HepG2 (cell line): ENCODE results near the gene NF2. TPM values are rescaled to one million over a fixed set of nuclear protein-coding genes. Genes with fewer than 3 reads are reported as not detected.

Experiments
- EED ChIP-seq: sonication (generic); formaldehyde crosslinking; IDR thresholded peaks from 2 replicates; pipeline ENCODE4 v1.5.0; 2020; ENCODE audit warnings: mild to moderate bottlenecking, missing genetic modification reagents
- FOXA3 ChIP-seq: IDR thresholded peaks from 2 replicates; pipeline ENCODE4 v1.6.1; 2016; ENCODE audit warnings: missing genetic modification reagents, missing compliant biosample characterization
- IRF2 ChIP-seq: IDR thresholded peaks from 2 replicates; pipeline ENCODE4 v1.6.1; 2018; ENCODE audit warnings: missing genetic modification reagents, missing compliant biosample characterization
- MAFF ChIP-seq: IDR thresholded peaks from 2 replicates; pipeline ENCODE4 v1.6.1; 2011; ENCODE audit warnings: low read depth, low read length, improper control_type of control experiment
- MLXIP ChIP-seq: sonication (generic); formaldehyde crosslinking; IDR thresholded peaks from 2 replicates; pipeline ENCODE4 v1.9.0; 2021; ENCODE audit warnings: missing genetic modification reagents, borderline replicate concordance
- NFAT5 ChIP-seq: sonication (generic); formaldehyde crosslinking; IDR thresholded peaks from 2 replicates; pipeline ENCODE4 v1.4.0; 2020; ENCODE audit warnings: missing genetic modification reagents
- NFRKB ChIP-seq: fragments of 450-650 bp; IDR thresholded peaks from 2 replicates; pipeline ENCODE4 v1.6.1; 2017
- RARA ChIP-seq: IDR thresholded peaks from 2 replicates; pipeline ENCODE4 v1.6.1; 2016; ENCODE audit warnings: missing genetic modification reagents, missing compliant biosample characterization
- RORA ChIP-seq: sonication (generic); formaldehyde crosslinking; IDR thresholded peaks from 2 replicates; pipeline ENCODE4 v1.5.0; 2020; ENCODE audit warnings: mild to moderate bottlenecking, missing genetic modification reagents, moderate library complexity
- SRY ChIP-seq: sonication (generic); formaldehyde crosslinking; IDR thresholded peaks from 2 replicates; pipeline ENCODE4 v1.8.0; 2022; ENCODE audit warnings: mild to moderate bottlenecking, missing genetic modification reagents
- TBX2 ChIP-seq: sonication (generic); formaldehyde crosslinking; IDR thresholded peaks from 2 replicates; pipeline ENCODE4 v1.5.0; 2020; ENCODE audit warnings: missing genetic modification reagents, mild to moderate bottlenecking, borderline replicate concordance
- TFE3 ChIP-seq: IDR thresholded peaks from 2 replicates; pipeline ENCODE4 v1.6.1; 2016
- ZBTB4 ChIP-seq: sonication (generic); formaldehyde crosslinking; IDR thresholded peaks from 2 replicates; pipeline ENCODE4 v1.4.0; 2020; ENCODE audit warnings: missing genetic modification reagents, mild to moderate bottlenecking, borderline replicate concordance
- polyA plus RNA-seq, 8 experiments: library from polyadenylated mRNA; depleted of rRNA in 3 of 8; stranded (reverse) in 7 of 8; unstranded in 1 of 8; fragments of >200 nt; fragmentation: Illumina TruSeq in 4 of 8; extraction: Trizol in 4 of 8; gene quantifications; 2 replicates each; pipeline versions ENCODE4 v1.2.1 to v1.2.3, GENCODE V29; 2011 to 2016; ENCODE audit warnings: low read depth in 4 of 8, missing spikeins in 1 of 8, mixed read lengths in 1 of 8; ENCODE audit not compliant: insufficient read depth in 1 of 8
- total RNA-seq, 5 experiments: library from RNA; depleted of rRNA; stranded (reverse); fragments of >200 nt; fragmentation: Illumina TruSeq; extraction: Trizol; gene quantifications; 2 replicates each; pipeline ENCODE4 v1.2.3, GENCODE V29; 2016; ENCODE audit warnings: low read depth in 1 of 5
- TF ChIP-seq, protein P1 (sequence below): sonication (generic); formaldehyde crosslinking; IDR thresholded peaks from 2 replicates; pipeline ENCODE4 v1.4.0; 2020; ENCODE audit warnings: missing genetic modification reagents, mild to moderate bottlenecking, borderline replicate concordance

NF2 gene
- total and polyA plus RNA-seq, 2 of the 13 experiments (the other 11 are each of a cell fraction or from before 2014, with no cell fraction given): 9.3 to 33.3 TPM

- TF ChIP-seq NFAT5 (CRISPR knock-in tag) (no peak), SRY (no peak), RORA (CRISPR knock-in tag) (no peak), TFE3 (CRISPR knock-in tag) (peak; percentile 53; the same call in 1 of the 2 replicates), ZBTB4 (CRISPR knock-in tag) (no peak), TBX2 (CRISPR knock-in tag) (no peak), IRF2 (no peak), MAFF (0 out of 2 replicates have a peak, but pooled peaks have one; percentile 27), MLXIP (CRISPR knock-in tag) (no peak), RARA (CRISPR knock-in tag) (0 out of 2 replicates have a peak, but pooled peaks have one; percentile 8), EED (CRISPR knock-in tag) (no peak), NFRKB (no peak), FOXA3 (CRISPR knock-in tag) (0 out of 2 replicates have a peak, but pooled peaks have one; percentile 9)
- TF ChIP-seq, protein P1, sequence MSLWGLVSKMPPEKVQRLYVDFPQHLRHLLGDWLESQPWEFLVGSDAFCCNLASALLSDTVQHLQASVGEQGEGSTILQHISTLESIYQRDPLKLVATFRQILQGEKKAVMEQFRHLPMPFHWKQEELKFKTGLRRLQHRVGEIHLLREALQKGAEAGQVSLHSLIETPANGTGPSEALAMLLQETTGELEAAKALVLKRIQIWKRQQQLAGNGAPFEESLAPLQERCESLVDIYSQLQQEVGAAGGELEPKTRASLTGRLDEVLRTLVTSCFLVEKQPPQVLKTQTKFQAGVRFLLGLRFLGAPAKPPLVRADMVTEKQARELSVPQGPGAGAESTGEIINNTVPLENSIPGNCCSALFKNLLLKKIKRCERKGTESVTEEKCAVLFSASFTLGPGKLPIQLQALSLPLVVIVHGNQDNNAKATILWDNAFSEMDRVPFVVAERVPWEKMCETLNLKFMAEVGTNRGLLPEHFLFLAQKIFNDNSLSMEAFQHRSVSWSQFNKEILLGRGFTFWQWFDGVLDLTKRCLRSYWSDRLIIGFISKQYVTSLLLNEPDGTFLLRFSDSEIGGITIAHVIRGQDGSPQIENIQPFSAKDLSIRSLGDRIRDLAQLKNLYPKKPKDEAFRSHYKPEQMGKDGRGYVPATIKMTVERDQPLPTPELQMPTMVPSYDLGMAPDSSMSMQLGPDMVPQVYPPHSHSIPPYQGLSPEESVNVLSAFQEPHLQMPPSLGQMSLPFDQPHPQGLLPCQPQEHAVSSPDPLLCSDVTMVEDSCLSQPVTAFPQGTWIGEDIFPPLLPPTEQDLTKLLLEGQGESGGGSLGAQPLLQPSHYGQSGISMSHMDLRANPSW (CRISPR knock-in tag): no peak
Observed at GRCh38 chr22:29593923-29594322, 9.5 kb upstream of the NF2 start (continued).
